ENCODE results near the gene LEMD2.

GRCh38 chr6:33776764-33777163, 12.2 kb downstream of the LEMD2 start:
- TF ChIP-seq CTCF (IDR thresholded peaks at IDR 0.05): no peak
- TF ChIP-seq POLR2A (IDR thresholded peaks at IDR 0.05): no peak
